ENCODE data around the gene SERPINB10.

GRCh38 chr18:63936156-63936931 is 28.6 kb downstream of the SERPINB10 start:
- TF ChIP-seq GATA2 (IDR thresholded peaks at IDR 0.05; ENCODE audit: low read depth, low read length) (no peak), GATA3 (IDR thresholded peaks at IDR 0.05; ENCODE audit: low read depth, low read length) (no peak)

Data from SH-SY5Y (cell line).